Smooth muscle cell of the brain vasculature (primary cell): ENCODE results near the gene SHISA7.
A peak's percentile ranks its signal among the peaks of the same experiment; 100 is the strongest.

Experiments
- DNase-seq: peaks from one replicate; pipeline ENCODE4 v3.0.0-alpha.2; 2012; ENCODE audit warnings: low read depth, low spot score

Gene SHISA7

DNA sequence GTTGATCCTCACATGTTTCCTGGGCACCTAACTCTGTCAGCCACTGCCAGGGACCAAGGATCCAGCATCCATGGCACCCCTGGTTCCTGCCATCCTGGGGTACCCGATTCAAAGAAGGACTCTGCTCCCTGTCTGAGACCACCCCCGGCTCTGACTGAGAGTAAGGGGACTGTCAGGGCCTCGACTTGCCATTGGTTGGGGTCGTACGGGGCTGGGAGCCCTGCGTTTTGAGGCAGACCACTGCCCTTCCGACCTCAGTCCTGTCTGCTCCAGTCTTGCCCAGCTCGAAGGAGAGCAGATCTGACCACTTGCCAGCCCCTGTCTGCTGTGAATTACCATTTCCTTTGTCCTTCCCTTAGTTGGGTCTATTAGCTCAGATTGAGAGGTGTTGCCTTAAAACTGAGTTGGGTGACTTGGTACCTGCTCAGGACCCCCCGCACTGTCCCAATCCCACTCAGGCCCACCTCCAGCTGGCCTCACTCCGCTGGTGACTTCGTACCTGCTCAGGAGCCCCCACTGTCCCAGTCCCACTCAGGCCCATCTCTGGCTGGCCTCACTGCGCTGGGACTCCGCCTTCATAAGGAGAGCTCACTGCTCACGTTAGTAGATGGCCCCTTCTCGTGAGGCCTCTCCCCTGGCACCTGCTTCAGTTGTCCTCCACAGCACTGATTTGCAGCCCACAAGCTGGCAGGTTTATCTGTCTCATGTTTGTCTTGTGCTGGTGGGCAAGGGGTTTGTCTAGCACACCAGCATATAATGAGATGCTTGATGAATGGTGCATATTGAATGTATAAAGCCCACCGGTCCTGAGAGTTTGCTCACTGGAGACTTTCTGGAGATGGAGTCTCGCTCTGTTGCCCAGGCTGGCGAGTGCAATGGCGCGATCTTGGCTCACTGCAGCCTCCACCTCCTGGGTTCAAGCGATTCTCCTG is 53.4 kb downstream of the SHISA7 start:
- no peak for DNase-seq

DNA sequence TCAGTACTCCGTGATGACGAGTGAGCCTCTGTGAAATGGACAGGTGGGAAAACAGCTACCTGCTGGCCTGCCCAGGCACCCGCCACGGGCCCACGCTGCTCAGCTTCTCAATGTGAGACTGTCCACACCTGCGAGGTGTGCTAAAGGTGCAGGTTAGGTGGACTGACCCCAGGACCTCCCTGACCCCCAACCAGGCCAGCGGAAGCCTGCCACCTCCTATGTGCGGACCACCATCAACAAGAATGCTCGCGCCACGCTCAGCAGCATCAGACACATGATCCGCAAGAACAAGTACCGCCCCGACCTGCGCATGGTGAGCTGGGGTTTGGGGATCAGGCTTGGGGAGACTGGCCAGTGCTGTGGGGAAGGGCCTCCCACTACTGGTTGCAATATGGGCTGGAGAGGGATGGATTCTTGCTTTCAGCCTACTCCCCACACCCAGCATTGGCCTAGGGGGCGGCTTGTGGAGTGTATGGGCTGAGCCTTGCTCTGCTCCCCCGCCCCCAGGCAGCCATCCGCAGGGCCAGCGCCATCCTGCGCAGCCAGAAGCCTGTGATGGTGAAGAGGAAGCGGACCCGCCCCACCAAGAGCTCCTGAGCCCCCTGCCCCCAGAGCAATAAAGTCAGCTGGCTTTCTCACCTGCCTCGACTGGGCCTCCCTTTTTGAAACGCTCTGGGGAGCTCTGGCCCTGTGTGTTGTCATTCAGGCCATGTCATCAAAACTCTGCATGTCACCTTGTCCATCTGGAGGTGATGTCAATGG is 55.2 kb downstream of the SHISA7 start:
- no peak for DNase-seq

DNA sequence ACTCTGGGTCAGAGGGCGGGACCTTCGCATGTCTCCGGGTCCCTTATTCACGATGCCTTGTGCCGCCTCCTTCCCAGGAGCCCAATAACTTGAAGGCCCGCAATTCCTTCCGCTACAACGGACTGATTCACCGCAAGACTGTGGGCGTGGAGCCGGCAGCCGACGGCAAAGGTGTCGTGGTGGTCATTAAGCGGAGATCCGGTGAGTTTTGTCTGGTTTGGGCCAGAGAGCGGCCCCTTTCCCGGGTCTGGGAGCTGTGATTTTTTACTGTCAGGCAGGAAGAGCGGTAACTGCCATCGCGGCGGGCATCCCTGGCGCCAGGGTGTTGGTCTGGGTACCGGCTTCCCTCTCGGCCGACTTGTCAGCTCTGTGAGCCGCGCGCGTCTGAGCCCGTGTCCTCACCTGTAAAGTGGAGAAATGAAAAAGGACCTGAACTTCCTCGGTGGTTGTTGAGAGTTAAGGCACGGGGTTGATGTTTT is 56.6 kb downstream of the SHISA7 start:
- no peak for DNase-seq

DNA sequence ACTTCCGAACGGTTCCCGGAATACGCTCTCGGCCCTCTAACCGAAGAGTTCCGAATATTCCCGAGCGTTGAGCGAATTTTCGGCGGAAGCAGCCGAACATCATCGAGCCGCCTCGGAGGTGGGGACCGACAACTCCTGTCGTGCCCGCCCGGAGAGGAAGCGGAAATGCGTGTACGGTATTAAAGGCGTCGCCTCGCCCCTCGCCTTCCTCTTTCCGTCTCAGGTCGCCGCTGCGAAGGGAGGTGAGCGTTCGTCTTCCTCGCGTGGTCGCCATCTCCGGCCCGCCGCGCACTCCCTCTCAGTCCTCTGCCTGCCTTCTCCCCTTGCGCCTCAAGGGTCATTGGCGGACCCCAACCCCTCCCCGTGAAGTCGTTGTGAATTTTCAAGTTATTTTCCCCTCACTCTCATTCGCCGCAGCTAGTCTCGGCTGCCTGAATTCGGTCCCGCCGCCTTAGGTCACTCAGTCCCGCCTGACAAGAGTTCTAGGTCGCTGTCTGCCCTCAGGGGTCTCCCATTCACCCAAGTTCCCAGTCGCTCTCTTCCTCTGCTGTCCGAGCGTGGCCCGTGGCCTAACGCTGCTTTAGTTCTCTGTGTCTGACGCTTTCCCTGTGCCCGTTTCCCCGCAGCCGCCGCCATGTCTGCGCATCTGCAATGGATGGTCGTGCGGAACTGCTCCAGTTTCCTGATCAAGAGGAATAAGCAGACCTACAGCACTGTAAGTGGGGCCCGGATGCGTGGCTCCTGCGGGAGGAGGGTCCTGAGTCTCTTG is 57.2 kb downstream of the SHISA7 start, which contains the start of gene RPL28:
TSS of gene RPL28 (plus strand) at position 209 of the 769 bp plus-strand sequence. CDS start at position 635, 426 bp downstream.
- DNase-seq, result peak; percentile 93

DNA sequence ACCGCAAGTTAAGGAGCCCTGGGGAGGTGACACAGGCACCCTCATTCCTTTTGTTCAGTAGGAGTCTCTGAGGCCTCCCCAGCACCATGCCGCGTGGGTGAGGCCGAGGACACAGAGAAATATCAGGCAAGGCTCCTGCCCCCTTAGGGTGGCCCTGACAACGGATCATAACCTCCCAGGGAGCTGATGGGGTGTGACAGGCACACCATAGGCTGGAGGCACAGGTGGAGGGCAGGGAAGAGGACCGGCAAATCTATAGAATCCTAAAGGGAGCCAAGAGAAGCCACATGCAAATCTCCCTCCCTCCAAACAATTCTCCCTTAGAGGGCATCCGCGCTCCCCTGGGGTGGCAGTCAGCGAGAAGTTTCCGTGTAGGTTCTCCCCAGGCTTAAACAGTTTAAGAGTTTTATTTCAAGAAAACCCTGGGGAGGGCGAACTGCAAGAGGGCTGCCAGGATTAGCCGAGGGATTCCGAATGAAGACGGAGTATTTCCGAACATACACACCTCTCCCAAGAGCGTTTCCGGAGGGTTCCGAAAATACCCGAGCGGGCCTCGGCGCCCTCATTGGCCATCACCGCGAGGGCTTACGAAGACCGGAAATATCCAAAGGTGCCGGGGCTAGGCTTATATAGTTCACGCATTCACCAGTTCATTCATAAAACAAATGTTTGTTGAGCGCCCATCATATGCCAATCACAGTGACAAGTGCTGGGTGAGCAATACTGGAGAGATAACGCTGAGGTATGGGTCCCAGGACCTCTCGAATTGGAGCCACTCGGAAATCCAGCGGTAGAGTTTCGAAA is 58.0 kb downstream of the SHISA7 start:
- peak; percentile 87 for DNase-seq

DNA sequence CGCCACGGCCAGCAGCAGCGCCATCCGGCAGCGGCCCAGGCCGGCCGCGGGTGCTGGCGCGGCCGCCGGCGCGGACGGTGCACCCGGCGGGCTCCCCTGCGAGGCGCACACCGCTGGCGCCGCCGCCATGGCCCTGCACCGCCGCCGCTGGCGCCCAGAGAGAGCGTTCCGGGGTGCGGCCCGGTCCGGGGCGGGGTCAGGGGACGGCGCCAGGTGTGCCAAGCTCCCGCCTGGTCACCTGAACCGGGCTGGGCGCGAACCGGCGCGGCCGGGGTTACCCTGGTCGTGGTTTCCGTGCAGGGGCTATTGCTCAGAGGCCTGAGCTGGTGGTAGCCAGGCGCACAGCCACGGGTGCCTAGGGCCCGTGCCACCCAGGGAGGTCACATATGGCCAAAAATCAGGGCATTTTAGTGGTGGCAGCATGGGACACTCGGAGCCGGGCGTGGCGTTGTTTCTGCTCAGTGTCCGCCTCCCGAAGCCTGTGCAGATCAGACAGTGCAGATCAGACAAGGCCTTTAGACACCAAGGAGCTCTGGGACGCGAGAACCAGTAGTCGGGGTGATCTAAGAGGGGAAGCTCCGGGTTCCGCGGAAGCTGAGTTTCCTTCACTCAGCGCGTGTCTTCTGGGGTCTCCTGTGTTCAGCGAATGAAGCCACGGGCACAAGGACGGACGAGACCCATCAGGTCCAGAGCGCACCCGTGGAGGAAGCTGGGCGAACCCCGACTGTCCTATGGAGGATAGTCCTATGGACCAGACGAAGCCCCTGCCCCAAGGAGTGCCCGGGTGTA is 58.8 kb downstream of the SHISA7 start, which contains the start of gene TMEM238:
TSS of gene TMEM238 (minus strand) at position 162 of the 789 bp plus-strand sequence. CDS start at position 129, 33 bp downstream.
- no peak for DNase-seq

- no peak for DNase-seq
Observed at GRCh38 chr19:55383279-55384130, 59.6 kb downstream of the SHISA7 start.

DNA sequence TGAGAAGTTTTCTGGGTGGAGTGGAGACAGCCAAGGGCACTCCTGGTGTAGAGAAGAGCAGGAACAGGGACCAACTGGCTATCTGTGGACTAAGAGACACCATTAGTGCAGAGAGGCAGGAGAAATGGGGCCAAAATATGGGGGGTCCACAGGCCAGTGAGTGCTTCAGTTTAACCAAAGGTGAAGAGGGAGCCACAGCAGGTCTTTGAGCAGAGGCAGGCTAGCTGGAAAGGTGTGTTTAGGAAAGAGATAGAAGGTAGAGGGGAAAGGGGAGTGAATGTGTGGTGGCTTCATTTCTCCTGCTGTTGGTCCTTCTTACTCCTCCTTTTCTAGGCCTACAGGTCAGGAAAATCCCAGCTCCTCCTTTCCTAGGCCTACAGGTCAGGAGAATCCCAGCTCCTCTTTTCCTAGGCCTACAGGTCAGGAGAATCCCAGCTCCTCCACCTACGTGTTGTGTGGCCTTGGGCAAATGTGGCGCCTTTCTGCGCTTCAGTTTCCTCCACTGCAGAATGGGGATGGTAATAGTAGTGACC is 60.5 kb downstream of the SHISA7 start:
- no peak for DNase-seq

DNA sequence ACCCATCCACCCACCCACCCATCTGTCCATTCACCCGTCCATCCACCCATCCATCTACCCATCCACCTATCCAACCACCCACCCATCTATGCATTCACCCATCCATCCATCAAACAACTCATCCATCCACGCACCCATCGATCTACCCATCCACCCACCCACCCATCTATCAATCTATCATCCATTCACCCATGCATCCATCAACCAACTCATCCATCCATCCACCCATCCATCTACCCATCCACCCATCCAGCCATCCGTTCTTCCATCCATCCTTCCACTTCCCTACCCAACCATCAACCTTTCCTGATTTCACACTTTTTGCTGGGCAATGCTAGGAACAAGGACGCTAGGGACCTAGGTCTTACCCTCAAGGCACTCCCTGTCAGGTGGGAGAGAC is 61.1 kb downstream of the SHISA7 start:
- no peak for DNase-seq

DNA sequence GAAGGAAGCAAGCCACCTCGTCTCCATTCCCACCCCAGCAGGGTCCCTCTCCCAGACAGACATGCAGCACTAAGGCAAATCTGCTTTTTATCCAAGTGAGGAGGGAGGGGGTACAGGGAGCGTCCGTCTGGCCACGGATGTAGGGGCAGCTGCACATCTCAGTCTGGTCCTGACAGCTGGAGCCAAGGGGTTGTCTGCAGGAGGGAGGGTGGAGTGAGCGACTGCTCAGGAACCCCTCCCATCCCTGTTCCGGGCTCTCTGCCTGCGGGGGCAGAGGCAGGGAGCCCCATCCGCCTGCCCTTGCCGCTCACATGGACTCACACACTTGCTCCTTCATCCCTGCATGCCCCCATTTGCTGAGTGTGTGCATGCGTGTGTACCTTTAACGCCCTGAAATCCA is 63.9 kb downstream of the SHISA7 start:
- no peak for DNase-seq
